ENCODE results near the gene HOXA4. TPM values are rescaled to one million over a fixed set of nuclear protein-coding genes. Genes with fewer than 3 reads are reported as not detected.

Gene HOXA4
- total and polyA plus RNA-seq, 11 donors = 0.23 to 2.6 (median 0.82) TPM; not detected in 1

GRCh38 chr7:27129729-27130539, 623 bp downstream of the HOXA4 start:
- Histone ChIP-seq H3K9me3 (no peaks in the 10 kb centered on the region), H3K27me3 (peaks cover 19 to 97% (median 88%) of the 10 kb centered on the region in 9 donors), H3K4me1 (peaks cover 0 to 16% (median 0%) of the 10 kb centered on the region in 12 donors), H3K4me3 (peak overlapping the region; percentile 29 to 67 (median 54)), H3K27ac (peak overlapping the region; percentile 35 to 89 (median 63)), H3K36me3 (no peaks in the 10 kb centered on the region)
- ATAC-seq (peak in 2 of 4 donors; percentile 24 to 29), DNase-seq (peak in 1 of 5 donors; percentile 65)
- intact Hi-C loops (cut with DNase I) = loop anchor here in 3 of 10 donors (5.0 kb wide), 2 partner anchors 33 to 268 kb away; partner anchors contain the start of genes SKAP2 (in 2 of the 3) and HOXA1 (in 1 of the 3)
- 2 to 11% (median 8%) methylated on average over 18 to 72 of the region's 72 CpGs for WGBS, 4 donors
- TF ChIP-seq CTCF (IDR thresholded peaks at IDR 0.05) = peak in 3 of 12 donors; percentile 12 to 33 (median 16)
- no peak for TF ChIP-seq POLR2A (IDR thresholded peaks at IDR 0.05)

- Histone ChIP-seq H3K9me3 (no peaks in the 10 kb centered on the region), H3K4me1 (peaks cover 0 to 16% (median 0%) of the 10 kb centered on the region in 12 donors), H3K27me3 (peaks cover 18 to 97% (median 88%) of the 10 kb centered on the region in 9 donors), H3K27ac (peak overlapping the region in 2 of 12 donors; percentile 83 to 89), H3K4me3 (peak overlapping the region in 6 of 12 donors; percentile 41 to 67 (median 56)), H3K36me3 (no peaks in the 10 kb centered on the region)
- ATAC-seq (no peak), DNase-seq (no peak)
- TF ChIP-seq POLR2A (IDR thresholded peaks at IDR 0.05) (no peak), CTCF (IDR thresholded peaks at IDR 0.05) (no peak)
- intact Hi-C loops (cut with DNase I) = no loop called here
- 21 to 26% (median 23%) methylated on average over 28 of the region's 28 CpGs for WGBS, 4 donors
Observed at GRCh38 chr7:27128776-27129728, 1.5 kb downstream of the HOXA4 start.

- intact Hi-C loops (cut with DNase I) = no loop called here
- no peak for TF ChIP-seq CTCF (IDR thresholded peaks at IDR 0.05)
- TF ChIP-seq POLR2A (IDR thresholded peaks at IDR 0.05) = no peak
- Histone ChIP-seq H3K36me3 (no peaks in the 10 kb centered on the region), H3K4me1 (peaks cover 0 to 16% (median 0%) of the 10 kb centered on the region in 12 donors), H3K9me3 (no peaks in the 10 kb centered on the region), H3K4me3 (no peak overlapping the region), H3K27me3 (peaks cover 24 to 99% (median 89%) of the 10 kb centered on the region in 9 donors), H3K27ac (peak overlapping the region in 1 of 12 donors; percentile 83)
- 19 to 44% (median 30%) methylated on average over 2 of the region's 2 CpGs for WGBS, 4 donors
- DNase-seq (no peak), ATAC-seq (no peak)
Observed at GRCh38 chr7:27128034-27128433, 2.5 kb downstream of the HOXA4 start.
